Limb (tissue), 2 donors: ENCODE measurements around the gene RAB11FIP4.

Experiments used
- DNase-seq, 2 donors: peaks; one replicate each; pipeline ENCODE4 v3.0.0-alpha.2; 2016; ENCODE audit errors: extremely low spot score in 2 of 2

RAB11FIP4 gene

DNA sequence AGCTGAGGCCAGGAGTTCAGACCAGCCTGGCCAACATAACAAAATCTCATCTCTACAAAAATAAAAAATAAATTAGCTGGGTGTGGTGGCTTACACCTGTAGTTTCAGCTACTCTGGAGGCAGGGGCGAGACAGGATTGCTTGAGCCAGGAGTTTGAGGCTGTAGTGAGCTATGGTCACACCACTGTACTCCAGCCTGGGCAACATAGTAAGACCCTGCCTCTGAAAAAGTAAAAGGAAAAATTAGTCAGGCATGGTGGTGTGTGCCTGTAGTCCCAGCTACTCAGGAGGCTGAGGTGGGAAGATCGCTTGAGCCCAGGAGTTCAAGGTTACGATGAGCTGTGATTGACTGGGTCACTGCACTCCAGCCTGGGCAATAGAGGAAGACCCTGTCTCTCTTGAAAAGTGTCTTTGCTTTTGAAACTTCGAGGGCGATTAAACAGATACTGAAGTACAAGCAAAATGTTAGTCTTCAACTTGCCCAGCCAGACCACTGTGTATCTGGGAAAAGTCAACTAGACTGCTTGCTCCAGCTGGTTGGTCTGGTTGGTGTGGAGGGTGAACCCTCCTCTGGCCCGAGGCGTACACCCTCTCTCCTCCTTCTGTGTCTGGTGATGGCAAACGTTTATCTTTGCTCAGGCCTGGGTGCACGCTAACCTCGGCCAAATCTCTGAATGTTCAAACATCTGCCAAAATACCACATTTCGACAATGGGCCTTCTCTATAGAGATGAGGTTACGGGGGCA, 174.9 kb downstream of the RAB11FIP4 start:
- DNase-seq: no peak

DNA sequence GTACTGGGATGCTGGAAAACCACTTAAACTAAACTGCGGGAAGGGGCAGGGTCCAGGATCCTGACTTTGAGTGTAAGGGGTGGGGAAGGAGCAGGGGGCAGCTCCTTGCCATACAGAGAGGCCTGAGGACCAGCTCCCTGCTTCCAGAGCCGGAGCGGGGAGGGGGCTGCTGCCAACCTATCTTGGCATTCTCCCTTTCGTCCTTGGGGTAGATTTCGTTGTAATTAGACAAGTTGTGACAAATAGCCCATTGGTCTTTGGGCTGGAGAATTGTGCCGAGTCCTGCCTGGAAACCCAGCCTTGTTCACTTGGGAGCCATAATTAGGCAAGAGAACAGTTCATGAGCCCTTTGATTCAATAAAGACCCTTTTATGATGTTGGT, 175.5 kb downstream of the RAB11FIP4 start:
- no peak for DNase-seq

DNA sequence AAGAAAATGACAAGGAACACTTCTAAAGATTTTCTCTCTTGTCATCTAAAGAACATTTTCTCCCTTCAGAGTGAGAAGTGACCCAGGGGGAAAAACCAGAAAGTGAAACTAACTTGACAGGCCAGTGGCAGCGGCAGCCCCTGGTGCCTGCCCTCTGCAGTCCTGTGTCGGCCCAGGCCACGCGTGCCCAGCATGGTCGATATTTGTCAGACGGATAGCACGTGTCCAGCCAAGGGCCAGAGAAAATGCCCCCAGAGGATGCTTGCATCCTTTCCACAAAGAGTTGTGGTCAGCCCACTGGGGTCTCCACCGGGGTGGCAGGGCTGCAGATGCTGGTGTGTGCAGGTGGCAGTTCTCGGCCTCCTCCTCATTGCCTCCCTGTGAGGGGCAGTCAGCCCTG, 176.6 kb downstream of the RAB11FIP4 start:
- DNase-seq: no peak

DNA sequence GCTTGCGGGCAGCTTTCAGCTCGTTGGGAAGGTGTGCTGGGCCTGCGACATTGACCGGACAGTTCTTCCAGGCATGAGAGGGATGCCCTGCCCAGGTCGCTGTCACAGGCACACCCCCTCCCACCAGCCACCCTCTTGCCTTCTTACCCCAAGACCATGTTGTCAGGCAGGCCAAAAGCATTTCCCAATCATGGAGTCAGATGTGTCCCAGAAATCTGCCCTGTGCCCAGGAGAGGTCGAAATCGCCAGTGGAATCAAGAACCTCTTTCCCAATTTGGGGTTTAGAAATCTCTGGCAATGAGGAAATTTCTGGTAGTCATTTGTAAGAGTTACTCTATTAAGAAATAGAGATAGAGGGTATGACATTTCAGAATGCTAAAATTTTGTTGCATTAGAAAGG, 177.1 kb downstream of the RAB11FIP4 start:
- no peak for DNase-seq

DNA sequence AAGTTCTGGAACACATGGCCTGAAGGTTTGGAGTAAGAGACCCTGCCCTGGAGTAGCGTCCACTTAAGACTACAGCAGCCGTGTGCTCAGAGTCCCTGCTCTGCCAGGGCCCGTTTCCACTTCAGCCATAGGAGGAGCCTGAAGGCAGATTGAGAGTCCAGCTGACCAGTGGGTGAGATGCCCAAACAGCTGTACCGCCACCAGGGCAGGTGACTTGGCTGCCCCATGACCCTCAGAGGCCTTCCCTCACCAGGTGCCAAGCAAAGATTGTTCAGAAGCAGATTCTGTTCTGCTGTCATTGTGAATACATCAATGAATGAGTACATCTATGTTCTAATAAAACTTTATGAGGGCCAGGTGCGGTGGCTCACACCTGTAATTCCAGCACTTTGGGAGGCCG, 178.8 kb downstream of the RAB11FIP4 start:
- DNase-seq: no peak

DNA sequence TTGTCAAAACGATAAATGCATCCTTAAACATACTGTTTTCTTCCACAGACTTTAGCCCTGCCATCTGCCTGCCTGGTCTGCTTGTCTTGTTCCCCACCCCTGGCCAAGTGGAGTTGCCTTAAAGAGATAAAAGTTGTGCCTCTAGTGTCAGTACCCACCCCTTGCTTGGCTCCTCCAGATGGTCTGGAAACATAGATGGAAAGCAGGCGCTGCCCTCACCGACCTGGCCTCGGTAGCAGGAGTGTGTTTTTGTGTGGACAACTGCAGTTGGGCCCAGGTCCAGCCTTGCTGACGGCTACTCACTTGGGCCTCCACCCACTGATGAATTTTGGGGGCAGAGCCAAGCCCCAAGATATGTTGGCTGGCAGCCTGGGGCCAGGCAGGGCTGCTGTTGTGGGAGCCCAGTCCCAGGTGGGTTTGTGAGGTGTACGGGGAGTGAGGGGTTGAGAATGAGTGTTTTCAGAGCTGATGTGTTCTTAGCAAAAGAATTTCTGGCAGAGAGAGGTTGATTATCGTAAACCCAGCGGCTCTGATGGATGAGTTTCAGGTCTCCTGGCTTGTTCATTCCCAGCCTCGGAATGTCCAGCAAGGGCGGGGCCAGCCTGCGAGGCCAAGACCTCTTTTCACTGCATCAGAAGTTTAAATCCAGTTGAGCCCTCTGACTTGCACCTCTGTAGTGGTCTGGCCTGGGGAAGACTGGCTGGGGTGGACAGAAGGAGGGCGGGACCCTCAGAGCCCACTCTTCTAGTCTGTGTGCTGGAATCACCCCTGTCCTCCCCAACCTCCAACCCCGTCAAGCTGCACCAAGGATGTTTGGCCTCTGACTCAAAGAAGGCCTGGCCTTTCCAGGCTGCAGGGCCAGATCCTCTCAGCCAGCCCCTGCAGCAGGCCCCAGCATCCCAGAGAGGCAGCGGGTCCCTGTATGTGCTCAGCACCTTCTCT, 179.7 kb downstream of the RAB11FIP4 start:
- DNase-seq: peak in 1 of 2 donors; percentile 39

DNA sequence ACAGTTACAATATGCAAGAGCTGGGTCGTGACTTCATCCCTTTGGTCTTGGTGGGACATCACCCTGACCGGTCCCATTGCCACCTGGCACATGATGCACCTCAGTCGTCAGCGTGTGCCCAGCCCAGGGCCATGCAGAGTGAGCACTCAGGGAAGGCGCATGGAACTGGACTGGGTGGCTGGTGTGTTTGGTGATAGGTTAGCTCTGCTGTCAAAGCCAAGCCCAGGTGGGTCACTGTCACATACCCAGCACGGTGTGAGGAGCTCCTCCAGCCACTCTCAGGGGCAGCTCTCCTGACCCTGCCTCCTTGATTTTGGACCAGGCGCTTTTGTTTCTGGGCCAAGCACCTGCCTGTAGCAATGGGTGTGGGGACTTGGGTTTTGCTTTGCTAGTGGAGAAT, 180.9 kb downstream of the RAB11FIP4 start:
- no peak for DNase-seq

DNA sequence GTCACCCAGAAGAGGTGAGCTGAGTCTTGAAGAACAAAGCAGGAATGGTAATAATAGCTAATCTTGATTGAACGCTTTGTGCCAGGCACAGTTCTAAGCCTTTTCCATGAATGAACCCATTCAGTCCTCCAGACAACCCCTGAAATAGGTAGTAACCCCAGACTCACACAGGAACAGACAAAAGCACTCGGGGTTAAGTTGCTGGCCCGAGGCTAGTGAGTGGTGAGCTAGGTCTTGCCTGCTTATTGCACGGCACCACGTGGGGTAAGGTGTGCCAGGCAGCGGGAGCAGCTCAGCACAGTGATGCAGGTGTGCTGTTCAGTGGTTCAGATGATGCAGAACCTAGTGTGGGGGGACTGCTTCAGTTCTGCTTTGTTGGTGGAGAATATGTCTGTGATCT, 181.6 kb downstream of the RAB11FIP4 start:
- no peak for DNase-seq

DNA sequence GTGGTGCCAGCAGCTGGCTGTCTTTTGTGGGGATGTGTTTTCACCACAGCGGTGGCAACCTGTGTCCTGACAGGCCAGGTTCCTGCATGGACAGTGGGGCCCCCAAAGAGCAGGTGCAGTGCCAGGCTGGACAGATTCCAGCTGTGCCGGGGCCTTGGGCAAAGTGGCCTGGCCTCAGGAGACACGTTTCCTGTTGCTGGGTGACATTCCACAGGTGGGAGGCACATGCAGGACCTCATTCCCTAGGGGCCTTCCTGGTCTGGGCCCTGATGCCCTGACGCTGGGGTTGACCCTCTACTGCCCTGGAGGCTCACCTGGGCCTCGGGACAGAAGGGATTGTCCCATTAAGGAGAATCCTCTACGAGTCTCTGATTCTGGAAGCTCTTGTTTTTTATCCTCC, 182.4 kb downstream of the RAB11FIP4 start:
- DNase-seq: no peak

DNA sequence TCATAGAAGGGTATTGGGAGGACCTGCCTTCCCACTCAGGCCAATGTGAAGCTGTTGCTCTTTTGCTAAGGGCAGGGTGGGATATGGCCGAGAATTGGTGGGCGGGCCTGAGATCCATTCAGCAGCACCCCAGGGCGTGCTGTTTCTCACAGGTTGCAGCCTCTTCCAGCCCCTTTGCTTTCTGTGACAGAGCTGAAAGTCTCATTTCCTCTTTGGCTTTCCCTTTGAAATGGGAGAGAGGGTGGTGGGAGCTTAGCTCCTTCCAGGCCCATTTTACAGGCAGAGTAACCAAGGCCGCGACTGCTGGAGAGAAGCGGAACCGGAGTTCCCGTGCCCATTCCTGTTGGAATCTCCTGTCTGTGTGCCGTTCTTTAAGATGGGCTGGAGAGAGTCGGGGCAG, 183.0 kb downstream of the RAB11FIP4 start:
- no peak for DNase-seq

DNA sequence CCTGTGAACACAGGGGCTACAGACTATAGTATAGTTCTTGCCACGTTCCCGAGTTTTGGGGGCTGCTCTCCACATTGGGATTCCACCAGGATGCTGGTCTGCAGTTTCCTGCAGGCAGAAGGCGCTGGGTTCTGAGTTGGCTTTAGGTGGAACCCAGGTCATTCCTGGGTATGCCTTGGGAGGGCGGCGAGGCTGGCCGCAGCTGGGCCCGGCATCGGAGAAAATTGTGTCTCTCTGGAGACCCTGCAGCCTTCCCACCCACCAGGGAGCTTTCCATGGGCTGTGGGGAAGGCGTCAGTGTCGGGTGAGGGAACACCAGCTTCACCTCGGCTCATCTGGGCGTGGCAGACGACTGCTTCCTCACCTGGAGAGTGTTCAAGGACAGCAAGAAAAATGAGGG, 183.6 kb downstream of the RAB11FIP4 start:
- no peak for DNase-seq

DNA sequence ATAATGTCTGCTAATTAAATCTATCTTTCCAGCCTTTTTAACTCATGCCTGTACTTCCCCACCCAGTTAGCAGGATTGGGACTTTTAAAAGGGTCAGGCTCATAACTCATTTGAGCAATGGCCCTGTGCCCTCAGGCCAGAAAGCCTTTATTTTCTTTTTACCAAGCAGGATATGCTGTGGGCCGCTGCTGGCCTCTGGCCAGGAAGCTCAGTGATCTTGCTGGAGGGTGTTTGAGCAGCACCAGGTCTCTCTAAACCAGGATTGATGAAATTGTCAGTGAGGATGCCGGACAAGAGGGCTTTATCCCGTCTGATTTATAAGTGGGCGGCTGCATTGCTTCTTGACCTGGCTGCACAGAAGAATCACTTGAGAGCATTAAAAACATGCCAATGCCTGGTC, 187.8 kb downstream of the RAB11FIP4 start:
- no peak for DNase-seq

DNA sequence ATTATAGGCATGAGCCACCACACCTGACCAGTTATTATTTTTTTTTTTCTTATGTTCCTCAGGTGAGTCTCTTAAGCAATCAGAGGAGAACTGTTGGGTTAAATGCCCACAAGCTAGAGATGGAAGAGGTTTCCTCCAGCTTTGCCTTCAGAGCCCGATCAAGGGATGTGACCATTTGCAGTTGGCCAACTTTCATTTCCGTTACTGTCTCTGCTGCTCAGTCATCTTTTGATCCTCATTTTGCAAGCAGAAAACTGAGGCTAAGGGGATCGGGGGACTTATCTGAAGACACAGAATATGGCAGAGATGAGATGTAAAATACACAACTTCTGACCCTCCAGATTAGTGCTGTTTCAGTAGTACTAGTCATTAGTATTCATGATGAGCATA, 188.8 kb downstream of the RAB11FIP4 start:
- DNase-seq: no peak

DNA sequence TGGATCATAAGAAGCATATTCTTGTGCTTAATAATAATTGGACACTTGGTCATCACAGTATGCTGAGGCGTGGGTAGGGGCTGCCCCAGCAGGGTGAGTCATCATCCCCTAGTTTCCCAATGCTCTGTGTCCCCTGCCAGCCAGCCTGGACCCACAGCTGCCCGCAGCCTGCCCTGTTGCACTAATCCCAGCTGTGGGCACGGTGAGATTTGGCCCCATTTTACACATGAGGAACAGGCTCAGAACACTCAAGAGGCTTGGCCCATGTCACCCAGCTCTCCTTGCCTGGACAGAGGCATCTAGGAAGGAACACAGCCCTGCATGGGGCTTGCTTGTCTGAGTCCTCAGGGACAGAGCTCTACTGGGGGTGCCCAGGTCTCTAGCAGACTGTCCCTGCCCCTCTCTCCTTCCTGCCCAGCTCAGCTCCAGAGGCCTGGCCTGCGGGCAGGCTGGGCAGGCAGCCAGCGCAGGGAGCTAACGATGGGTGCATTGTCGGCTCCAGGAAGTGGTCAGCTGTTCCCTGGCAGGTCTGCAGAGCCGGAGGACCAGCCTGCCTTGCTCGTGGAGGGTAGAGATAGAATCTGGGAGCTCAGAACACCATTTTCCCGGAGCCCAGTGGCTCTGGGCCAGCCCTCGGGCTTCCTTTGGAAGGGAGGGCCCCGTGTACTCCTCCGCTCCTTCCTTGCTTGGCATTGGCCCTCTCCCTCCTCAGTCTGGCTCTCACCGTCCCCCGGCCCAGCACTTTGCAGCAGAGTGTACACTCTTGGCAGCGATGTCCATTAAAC, 189.4 kb downstream of the RAB11FIP4 start:
- no peak for DNase-seq

DNA sequence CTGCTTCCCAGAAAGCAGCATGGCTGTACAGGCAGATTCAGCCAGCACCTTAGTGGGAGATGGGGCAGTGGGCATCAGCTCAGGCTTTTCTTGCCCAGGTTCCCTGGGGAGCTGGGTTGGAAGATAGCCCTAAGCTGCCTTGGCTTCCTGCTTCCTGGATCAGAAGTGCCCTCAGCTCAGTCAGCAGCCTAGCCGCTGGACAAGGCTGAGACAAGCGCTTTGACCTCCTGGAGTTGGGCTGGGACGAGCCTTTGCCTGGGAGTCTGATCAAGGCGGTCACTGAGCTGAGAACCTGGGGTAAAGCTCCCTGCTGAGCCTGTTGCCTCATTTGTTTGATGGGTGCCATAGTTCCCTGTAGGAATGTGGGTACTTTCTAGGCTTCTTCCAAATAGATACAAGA, 190.0 kb downstream of the RAB11FIP4 start:
- DNase-seq: no peak

DNA sequence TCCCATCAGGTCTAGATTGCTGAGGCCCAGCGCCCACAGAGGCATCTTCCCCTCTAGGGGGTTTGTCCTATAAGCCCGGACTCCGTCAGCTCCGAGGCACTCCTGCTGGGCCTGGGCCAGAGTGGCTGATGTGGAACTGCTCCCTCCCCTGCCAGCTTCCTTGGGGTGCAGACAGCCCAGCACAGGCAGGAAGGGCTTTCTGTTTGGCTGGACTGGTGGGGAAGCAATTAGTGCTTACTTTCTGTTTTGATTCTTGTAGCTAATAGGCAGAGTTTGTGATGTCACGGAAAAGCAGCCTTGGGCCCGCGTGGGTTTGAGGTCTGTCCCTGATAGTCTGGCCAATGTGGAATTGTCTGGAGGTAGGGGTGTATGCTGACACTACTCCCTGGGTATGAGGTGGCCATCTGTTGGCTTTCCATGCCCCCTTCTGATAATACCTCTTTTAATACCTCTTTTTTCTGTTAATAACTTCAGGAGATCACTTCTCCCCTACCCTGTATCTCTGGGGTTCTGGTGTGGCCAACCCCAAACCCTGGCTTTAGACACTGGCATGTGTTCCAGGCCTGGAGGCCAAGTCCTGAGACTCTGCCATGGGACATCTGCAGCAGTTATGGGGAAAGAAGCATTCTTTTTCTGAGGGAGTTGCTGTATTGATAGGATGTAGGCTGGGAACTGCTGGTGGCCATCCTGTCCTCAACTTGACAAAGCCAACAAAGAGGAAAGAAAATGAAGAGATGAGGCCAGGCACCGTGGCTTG, 190.9 kb downstream of the RAB11FIP4 start:
- DNase-seq: no peak

DNA sequence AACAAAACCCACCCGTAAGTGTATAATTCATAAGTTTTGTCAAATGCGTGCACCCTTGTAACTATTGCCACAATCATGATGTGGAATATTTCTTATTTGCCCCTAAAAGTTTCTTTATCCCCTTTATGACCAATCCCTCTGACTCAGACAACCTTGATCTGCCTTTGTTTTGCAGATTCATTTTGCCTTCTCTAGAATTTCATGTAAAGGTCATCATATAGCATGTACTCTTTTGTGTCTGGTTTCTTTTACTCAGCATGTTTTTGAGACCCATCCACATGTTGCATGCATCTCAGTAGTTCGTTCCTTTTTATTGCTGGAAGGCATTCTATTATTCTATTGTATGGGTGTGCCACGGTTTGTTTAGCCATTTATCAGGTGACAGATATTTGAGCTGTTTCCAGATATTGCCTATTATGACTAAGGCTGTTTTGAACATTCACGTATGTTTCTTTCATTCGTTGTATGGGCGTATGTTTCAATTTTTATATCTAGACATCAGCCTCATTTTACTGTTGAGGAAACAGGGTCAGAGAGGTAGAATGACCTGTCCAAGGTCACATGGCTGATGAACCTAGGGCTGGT, 192.4 kb downstream of the RAB11FIP4 start:
- no peak for DNase-seq

DNA sequence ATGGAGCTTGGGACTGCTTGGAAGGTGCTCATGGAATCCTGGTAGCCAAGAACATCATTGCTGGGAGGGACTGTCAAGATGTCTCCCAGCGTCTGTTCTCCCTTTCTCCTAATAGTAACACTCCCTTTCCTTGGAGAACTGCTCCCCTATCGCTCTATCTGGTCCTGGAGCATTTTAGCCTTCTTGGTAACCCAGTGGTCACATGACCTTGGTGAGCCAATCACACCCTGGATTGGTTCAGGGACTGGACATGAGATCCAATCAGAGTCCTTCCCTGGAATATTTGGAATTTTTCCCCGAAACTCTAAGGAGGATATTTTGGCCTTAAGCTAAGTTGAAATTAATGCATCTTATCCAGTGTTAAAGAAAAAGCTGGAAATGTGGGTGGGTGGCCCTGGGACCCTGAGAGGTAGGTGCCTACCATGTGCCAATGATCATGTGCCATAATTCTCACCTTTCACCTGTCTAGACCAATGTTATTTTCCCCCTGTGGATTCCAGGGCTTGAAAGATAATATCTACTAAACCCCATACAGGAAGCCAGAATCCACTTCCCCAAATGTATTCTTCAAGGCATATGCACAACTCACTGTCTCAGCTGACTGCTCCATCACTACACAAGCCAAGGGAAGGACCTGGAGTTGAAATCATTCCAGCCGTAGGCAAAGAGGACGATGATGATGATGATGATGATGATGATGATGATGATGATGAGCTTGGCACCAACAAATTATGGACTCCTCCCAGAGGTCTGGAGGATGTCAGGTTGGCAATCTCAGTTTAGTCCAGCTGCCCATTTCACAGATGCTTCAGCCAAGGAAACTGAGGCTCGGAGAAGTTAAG, 193.2 kb downstream of the RAB11FIP4 start:
- DNase-seq: no peak

DNA sequence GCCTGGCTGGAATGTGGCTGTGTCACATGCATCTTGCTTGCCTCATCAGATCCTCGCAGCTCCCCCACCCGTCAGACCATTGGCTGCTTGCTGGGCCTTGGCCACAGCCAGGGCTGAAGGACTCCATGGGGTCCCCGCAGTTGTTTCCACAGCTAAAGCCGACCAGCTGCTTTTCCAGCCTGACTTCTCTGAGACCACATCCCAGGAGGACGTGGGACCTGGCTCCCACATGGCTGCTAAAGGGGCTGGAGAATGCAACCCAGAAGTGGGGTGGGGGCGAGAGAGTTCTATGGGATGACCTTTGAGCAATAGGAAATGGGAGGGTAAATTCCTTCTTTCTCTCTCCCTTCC, 193.8 kb downstream of the RAB11FIP4 start:
- no peak for DNase-seq

DNA sequence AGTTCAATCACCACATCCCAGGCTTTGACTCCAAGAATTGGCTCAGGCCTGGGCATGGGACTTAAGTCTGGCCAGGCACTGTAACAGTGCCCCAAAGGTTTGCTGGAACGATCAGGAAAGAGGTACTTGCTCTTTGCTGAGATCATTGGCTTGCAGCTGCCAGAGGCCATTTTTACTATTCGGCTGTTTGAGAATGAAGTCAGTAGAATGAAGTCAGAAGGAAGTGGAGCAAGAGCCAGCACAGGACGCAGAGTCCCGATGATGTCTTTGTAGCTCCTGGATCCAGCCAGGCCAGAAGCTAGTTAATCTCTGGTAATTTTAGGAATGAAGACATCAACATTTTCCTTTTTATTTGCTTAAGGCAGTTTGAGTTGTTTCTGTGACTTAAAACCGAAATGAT, 195.5 kb downstream of the RAB11FIP4 start:
- DNase-seq: no peak
